OCI-M2 (cell line): ENCODE results near the gene C4orf17.
A peak's percentile ranks its signal among the peaks of the same experiment; 100 is the strongest.

Experiments used
- DNase-seq: peaks from one replicate; lab custom pipeline; 2025; ENCODE audit not compliant: unreplicated experiment; lab: John Stamatoyannopoulos, UW

The C4orf17 gene

GRCh38 chr4:99536271-99536670 lies 25.4 kb downstream of the C4orf17 start:
- DNase-seq = no peak

GRCh38 chr4:99536848-99537247 lies 26.0 kb downstream of the C4orf17 start:
- DNase-seq = no peak

- DNase-seq = no peak
Measured at GRCh38 chr4:99537674-99538073, 26.9 kb downstream of the C4orf17 start.

- DNase-seq = no peak
Measured at GRCh38 chr4:99540277-99540939, 29.6 kb downstream of the C4orf17 start.

- no peak for DNase-seq
Measured at GRCh38 chr4:99552872-99553271, 42.1 kb downstream of the C4orf17 start.

GRCh38 chr4:99563310-99564186 lies 52.7 kb downstream of the C4orf17 start, which contains the start of gene TRMT10A:
Gene TRMT10A (minus strand): TSS chr4:99564039. CDS start chr4:99559338, 4,701 bp downstream.
- DNase-seq = peak; percentile 83

- no peak for DNase-seq
Measured at GRCh38 chr4:99564921-99565320, 54.1 kb downstream of the C4orf17 start.

GRCh38 chr4:99571883-99572282 lies 61.1 kb downstream of the C4orf17 start:
- DNase-seq = no peak

GRCh38 chr4:99572527-99573240 lies 61.9 kb downstream of the C4orf17 start:
- DNase-seq = no peak

GRCh38 chr4:99573735-99574368 lies 63.0 kb downstream of the C4orf17 start:
- DNase-seq = no peak

- DNase-seq = no peak
Measured at GRCh38 chr4:99574530-99575324, 63.9 kb downstream of the C4orf17 start, which contains the start of gene MTTP. Gene MTTP (plus strand): TSS chr4:99574824. CDS start chr4:99574910, 86 bp downstream.

- no peak for DNase-seq
Measured at GRCh38 chr4:99578714-99579113, 67.9 kb downstream of the C4orf17 start.

- no peak for DNase-seq
Measured at GRCh38 chr4:99585516-99585915, 74.7 kb downstream of the C4orf17 start.

- DNase-seq = no peak
Measured at GRCh38 chr4:99586322-99586721, 75.5 kb downstream of the C4orf17 start.

GRCh38 chr4:99586797-99587196 lies 76.0 kb downstream of the C4orf17 start:
- DNase-seq = no peak

GRCh38 chr4:99587309-99587708 lies 76.5 kb downstream of the C4orf17 start:
- no peak for DNase-seq

- no peak for DNase-seq
Measured at GRCh38 chr4:99587803-99588202, 77.0 kb downstream of the C4orf17 start.

- no peak for DNase-seq
Measured at GRCh38 chr4:99591757-99592156, 80.9 kb downstream of the C4orf17 start.
